Gastrocnemius medialis (tissue), 4 donors: ENCODE measurements around the gene SEMA6D.

ENCODE experiments used
- CTCF ChIP-seq, 5 experiments: fragments of 450-650 bp in 3 of 5; fragments of 200-600 bp in 2 of 5; sonication (generic) in 2 of 5; IDR thresholded peaks in 4 of 5; conservative IDR thresholded peaks in 1 of 5; 1 replicate in 4 of 5; 2 replicates in 1 of 5; pipeline ENCODE4 v1.5.1; 2016 to 2019; ENCODE audit warnings: antibody characterized with exemption in 5 of 5, mild to moderate bottlenecking in 3 of 5, moderate library complexity in 3 of 5
- POLR2A ChIP-seq, 2 donors: fragments of 450-650 bp; IDR thresholded peaks; one replicate each; pipeline ENCODE4 v1.6.1; 2017; ENCODE audit warnings: antibody characterized with exemption in 2 of 2, mild to moderate bottlenecking in 2 of 2, moderate library complexity in 2 of 2

- TF ChIP-seq CTCF (IDR thresholded peaks at IDR 0.05 in 4 of 5, conservative IDR thresholded peaks at IDR 0.05 in 1 of 5) (no peak), POLR2A (IDR thresholded peaks at IDR 0.05) (no peak)
Measured at GRCh38 chr15:47764666-47765065, 47.4 kb downstream of the SEMA6D start.
